ENCODE data around the gene PYM1.
"Not testable (repeated sequence)": the region's sequence is repeated elsewhere in the genome, so short reads cannot be mapped to it uniquely, and the experiment has no call there.

Gene PYM1

GRCh38 chr12:55912908-55913307 lies 14.8 kb downstream of the PYM1 start:
- no peak for DNase-seq (ENCODE audit: low read depth in 2 of 2)

- DNase-seq (ENCODE audit: low read depth in 2 of 2) = no peak
Observed at GRCh38 chr12:55909513-55909884, 18.2 kb downstream of the PYM1 start.

- no peak for DNase-seq (ENCODE audit: low read depth in 2 of 2)
Observed at GRCh38 chr12:55908726-55909512, 18.8 kb downstream of the PYM1 start.

GRCh38 chr12:55906056-55906455 lies 21.6 kb downstream of the PYM1 start:
- no peak for DNase-seq (ENCODE audit: low read depth in 2 of 2)

GRCh38 chr12:55901881-55902490 lies 25.7 kb downstream of the PYM1 start:
- no peak for DNase-seq (ENCODE audit: low read depth in 2 of 2)

GRCh38 chr12:55899082-55899481 lies 28.6 kb downstream of the PYM1 start:
- DNase-seq (ENCODE audit: low read depth in 2 of 2) = no peak

GRCh38 chr12:55893723-55894122 lies 34.0 kb downstream of the PYM1 start:
- no peak for DNase-seq (ENCODE audit: low read depth in 2 of 2)

- no peak for DNase-seq (ENCODE audit: low read depth in 2 of 2)
Observed at GRCh38 chr12:55891310-55891709, 36.4 kb downstream of the PYM1 start.

- no peak for DNase-seq (ENCODE audit: low read depth in 2 of 2)
Observed at GRCh38 chr12:55885113-55885512, 42.6 kb downstream of the PYM1 start.

GRCh38 chr12:55877824-55878223 lies 49.9 kb downstream of the PYM1 start:
- DNase-seq (ENCODE audit: low read depth in 2 of 2) = no peak

- no peak for DNase-seq (ENCODE audit: low read depth in 2 of 2)
Observed at GRCh38 chr12:55875704-55876467, 51.8 kb downstream of the PYM1 start.

- no peak for DNase-seq (ENCODE audit: low read depth in 2 of 2)
Observed at GRCh38 chr12:55874443-55874842, 53.3 kb downstream of the PYM1 start.

- DNase-seq (ENCODE audit: low read depth in 2 of 2) = not testable (repeated sequence)
Observed at GRCh38 chr12:55866454-55867004, 61.2 kb downstream of the PYM1 start.

GRCh38 chr12:55865327-55865726 lies 62.4 kb downstream of the PYM1 start:
- no peak for DNase-seq (ENCODE audit: low read depth in 2 of 2)

GRCh38 chr12:55862931-55863330 lies 64.8 kb downstream of the PYM1 start:
- DNase-seq (ENCODE audit: low read depth in 2 of 2) = not testable (repeated sequence)

- no peak for DNase-seq (ENCODE audit: low read depth in 2 of 2)
Observed at GRCh38 chr12:55862286-55862685, 65.4 kb downstream of the PYM1 start.

- DNase-seq (ENCODE audit: low read depth in 2 of 2) = no peak
Observed at GRCh38 chr12:55861871-55862270, 65.8 kb downstream of the PYM1 start.

- DNase-seq (ENCODE audit: low read depth in 2 of 2) = no peak
Observed at GRCh38 chr12:55861396-55861795, 66.3 kb downstream of the PYM1 start.

GRCh38 chr12:55852740-55853139 lies 75.0 kb downstream of the PYM1 start:
- no peak for DNase-seq (ENCODE audit: low read depth in 2 of 2)

All from stimulated activated CD8-positive, alpha-beta memory T cell treated with anti-CD3 and anti-CD28 coated beads, Interleukin-7, amount 100 ng/mL, for 4 hours (primary cell).